Peyer's patch (tissue), 4 donors: ENCODE measurements around the gene MT1F.

Experiments used
- POLR2A ChIP-seq, 2 donors: fragments of 450-650 bp; IDR thresholded peaks; one replicate each; pipeline ENCODE4 v1.5.1; 2017; ENCODE audit warnings: antibody characterized with exemption in 2 of 2, mild to moderate bottlenecking in 2 of 2, moderate library complexity in 2 of 2
- TF ChIP-seq, protein P1 (sequence below), 6 experiments: fragments of 450-650 bp in 4 of 6; fragments of 200-600 bp in 2 of 6; sonication (generic) in 1 of 6; IDR thresholded peaks; one replicate each; pipeline ENCODE4 v1.5.1; 2017 to 2019; ENCODE audit warnings: antibody characterized with exemption in 6 of 6, mild to moderate bottlenecking in 3 of 6, moderate library complexity in 1 of 6

DNA sequence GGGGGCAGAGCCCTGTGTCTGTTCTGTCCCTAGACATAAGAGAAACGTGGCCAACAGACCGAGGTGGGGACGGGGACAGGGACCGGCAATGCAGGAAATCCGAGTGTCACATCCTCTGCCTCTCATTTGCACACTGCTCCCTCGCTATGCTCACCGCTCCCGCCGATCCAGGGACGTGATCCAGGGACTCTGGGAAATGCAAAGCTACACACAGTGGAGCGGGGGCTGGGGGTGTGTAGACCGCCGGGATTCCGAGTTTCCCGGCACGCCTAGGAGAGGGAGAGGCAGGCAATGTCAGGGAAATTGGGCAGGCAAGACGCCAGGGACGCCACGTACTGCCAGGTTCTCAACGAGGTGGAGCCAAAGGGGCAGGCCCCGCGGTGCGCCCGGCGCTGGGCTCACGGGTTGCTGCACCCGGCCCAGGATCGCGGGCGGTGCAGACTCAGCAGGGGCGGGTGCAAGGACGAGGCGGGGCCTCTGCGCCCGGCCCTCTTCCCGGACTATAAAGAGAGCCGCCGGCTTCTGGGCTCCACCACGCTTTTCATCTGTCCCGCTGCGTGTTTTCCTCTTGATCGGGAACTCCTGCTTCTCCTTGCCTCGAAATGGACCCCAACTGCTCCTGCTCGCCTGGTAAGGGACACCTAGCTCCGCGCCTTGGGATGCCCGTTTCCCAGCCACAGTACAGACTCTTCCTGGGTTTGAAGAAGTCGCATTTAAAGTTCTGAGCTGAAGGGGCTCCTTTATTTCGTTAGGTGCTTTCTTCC is 24.4 kb downstream of the MT1F start, which contains the start of gene MT1X:
- TF ChIP-seq POLR2A (IDR thresholded peaks at IDR 0.05), result peak; percentile 77 to 81
- TF ChIP-seq, protein P1, sequence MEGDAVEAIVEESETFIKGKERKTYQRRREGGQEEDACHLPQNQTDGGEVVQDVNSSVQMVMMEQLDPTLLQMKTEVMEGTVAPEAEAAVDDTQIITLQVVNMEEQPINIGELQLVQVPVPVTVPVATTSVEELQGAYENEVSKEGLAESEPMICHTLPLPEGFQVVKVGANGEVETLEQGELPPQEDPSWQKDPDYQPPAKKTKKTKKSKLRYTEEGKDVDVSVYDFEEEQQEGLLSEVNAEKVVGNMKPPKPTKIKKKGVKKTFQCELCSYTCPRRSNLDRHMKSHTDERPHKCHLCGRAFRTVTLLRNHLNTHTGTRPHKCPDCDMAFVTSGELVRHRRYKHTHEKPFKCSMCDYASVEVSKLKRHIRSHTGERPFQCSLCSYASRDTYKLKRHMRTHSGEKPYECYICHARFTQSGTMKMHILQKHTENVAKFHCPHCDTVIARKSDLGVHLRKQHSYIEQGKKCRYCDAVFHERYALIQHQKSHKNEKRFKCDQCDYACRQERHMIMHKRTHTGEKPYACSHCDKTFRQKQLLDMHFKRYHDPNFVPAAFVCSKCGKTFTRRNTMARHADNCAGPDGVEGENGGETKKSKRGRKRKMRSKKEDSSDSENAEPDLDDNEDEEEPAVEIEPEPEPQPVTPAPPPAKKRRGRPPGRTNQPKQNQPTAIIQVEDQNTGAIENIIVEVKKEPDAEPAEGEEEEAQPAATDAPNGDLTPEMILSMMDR (IDR thresholded peaks at IDR 0.05), result peak in 1 of 6 experiments; percentile 2
